ENCODE results near the gene PLD2.

DNA sequence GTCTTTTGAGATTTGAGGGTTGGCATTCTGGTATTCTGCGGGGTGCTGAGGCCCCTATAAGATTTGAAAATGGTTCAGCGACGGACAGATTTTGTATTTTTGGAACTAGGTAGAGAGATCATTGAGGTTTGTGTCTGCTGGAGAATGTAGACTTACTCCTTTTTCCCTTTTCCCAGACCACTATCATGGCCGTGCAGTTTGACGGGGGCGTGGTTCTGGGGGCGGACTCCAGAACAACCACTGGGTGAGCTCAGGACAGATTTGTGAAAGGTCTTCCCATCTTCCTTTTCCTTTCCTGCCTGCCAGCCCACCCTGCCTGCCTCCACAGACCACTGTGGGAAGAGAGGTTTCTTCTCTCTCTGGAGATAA lies 10.4 kb upstream of the PLD2 start:
- TF ChIP-seq POLR2AphosphoS5 (IDR thresholded peaks at IDR 0.05; ENCODE audit: borderline replicate concordance, low read depth, low read length) (no peak), EZH2 (IDR thresholded peaks at IDR 0.05) (no peak), FOXP2 (optimal IDR thresholded peaks at IDR 0.05; ENCODE audit: control extremely low read depth, extremely low read length, insufficient read depth) (no peak)

Measured in SK-N-MC (cell line).